ENCODE data around the gene CLDN4.

CLDN4 gene

DNA sequence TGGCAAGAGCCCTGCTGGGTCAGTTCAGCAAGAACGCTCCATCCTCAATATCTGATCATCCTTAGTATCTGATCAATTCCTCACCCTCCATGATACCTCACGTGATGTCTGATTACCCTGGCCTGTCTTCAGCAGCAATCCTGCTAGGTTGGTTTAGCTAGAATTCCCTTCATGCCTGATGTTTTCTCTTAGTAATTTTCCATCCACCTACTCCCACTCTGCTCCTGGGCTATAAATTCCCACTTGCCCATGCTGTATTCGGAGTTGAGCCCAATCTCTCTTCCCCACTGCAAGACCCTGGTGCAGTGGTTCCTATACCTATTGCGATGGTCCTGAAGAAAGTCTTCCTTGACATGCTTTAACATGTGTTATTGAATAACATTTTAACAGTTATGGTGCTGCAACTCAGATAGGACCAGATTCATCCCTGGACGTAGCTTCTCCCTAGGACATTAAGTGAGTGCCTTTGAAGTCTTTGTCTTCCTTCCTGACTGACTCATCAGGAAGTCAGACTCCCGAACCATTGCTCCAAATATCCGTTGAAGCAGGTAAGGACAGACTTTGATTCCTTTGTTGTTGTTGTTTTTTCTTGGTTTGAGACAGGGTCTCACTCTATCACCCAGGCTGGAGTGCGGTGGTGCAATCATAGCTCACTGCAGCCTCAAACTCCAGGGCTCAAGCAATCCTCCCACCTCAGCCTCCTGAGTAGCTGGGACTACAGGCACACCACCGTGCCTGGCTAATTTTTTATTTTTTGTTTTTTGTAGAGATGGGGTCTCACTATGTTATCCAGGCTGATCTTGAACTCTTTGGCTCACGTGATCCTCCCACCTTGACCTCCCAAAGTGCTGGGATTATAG, 31.3 kb upstream of the CLDN4 start:
- Histone ChIP-seq H4K8ac (ENCODE audit: low read depth, low read length) (no peak overlapping the region), H2AK5ac (ENCODE audit: low read depth, low read length) (no peak overlapping the region), H3K9me3 (replicated peaks in 1 of 2; ENCODE audit: control insufficient read depth in 2 of 2, insufficient read depth in 1 of 2, low read depth in 1 of 2, low read length in 2 of 2) (no peaks in the 10 kb centered on the region), H3K14ac (ENCODE audit: low read length) (no peak overlapping the region), H3K4ac (ENCODE audit: low read length) (no peak overlapping the region), H2BK12ac (ENCODE audit: low read length) (no peak overlapping the region), H2BK15ac (ENCODE audit: low read length) (no peak overlapping the region), H3K4me3 (ENCODE audit: low read length in 2 of 2) (no peak overlapping the region), H3K27me3 (ENCODE audit: control insufficient read depth in 3 of 3, insufficient read depth in 3 of 3, low read depth in 1 of 3, low read length in 3 of 3) (no peaks in the 10 kb centered on the region), H2BK5ac (ENCODE audit: low read length) (no peak overlapping the region), H3K9ac (ENCODE audit: low read depth, low read length, poor library complexity) (no peak overlapping the region), H3K4me1 (ENCODE audit: control insufficient read depth in 2 of 2, insufficient read depth in 1 of 2, low read depth in 1 of 2, low read length in 2 of 2) (no peaks in the 10 kb centered on the region), H3K36me3 (replicated peaks in 1 of 2; ENCODE audit: control insufficient read depth in 2 of 2, insufficient read depth in 2 of 2, low read length in 2 of 2) (no peaks in the 10 kb centered on the region), H4K91ac (ENCODE audit: low read depth, low read length, poor library complexity) (no peak overlapping the region), H3K79me1 (ENCODE audit: low read depth, low read length) (no peaks in the 10 kb centered on the region), H2BK120ac (ENCODE audit: low read depth, low read length) (no peak overlapping the region), H3K4me2 (ENCODE audit: insufficient read depth, low read length, poor library complexity, severe bottlenecking) (no peak overlapping the region), H3K23ac (ENCODE audit: low read depth, low read length, poor library complexity) (no peak overlapping the region), H3K27ac (replicated peaks; ENCODE audit: low read length) (no peak overlapping the region), H2AFZ (ENCODE audit: low read length) (no peak overlapping the region), H3K18ac (ENCODE audit: low read length) (no peak overlapping the region)
- no peak for DNase-seq (ENCODE audit: low spot score)
- WGBS, 2 donors (ENCODE audit: extremely low coverage in 2 of 2, insufficient read length in 2 of 2, insufficient replicate concordance in 1 of 2), result no CpG with 5 or more reads among the region's 10 CpGs

DNA sequence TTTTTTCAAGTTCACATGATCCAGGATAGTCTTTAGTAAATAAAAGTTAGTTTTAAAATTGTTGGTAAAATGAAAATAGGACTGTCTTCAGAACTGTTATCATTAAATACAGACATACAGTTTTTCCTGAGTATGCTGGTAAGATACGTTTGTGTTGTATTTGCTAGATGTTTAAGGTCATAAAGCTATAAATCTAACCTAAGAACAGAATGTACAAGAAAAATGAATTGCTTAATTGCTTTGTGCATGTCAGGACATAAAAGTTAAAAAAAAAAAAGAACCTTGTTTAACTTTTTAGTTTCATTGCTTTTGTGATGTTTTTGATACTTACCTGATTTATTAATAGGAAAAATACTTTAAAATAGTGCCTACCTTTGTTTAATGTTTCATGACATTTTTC, 29.2 kb upstream of the CLDN4 start:
- no peak overlapping the region for H2BK15ac ChIP-seq (ENCODE audit: low read length)
- no peak overlapping the region for H2BK120ac ChIP-seq (ENCODE audit: low read depth, low read length)
- H2BK12ac ChIP-seq (ENCODE audit: low read length), result no peak overlapping the region
- H3K4me2 ChIP-seq (ENCODE audit: insufficient read depth, low read length, poor library complexity, severe bottlenecking), result no peak overlapping the region
- H2AK5ac ChIP-seq (ENCODE audit: low read depth, low read length), result no peak overlapping the region
- WGBS, 2 donors (ENCODE audit: extremely low coverage in 2 of 2, insufficient read length in 2 of 2, insufficient replicate concordance in 1 of 2), result no CpG with 5 or more reads among the region's 1 CpG
- no peak overlapping the region for H3K9ac ChIP-seq (ENCODE audit: low read depth, low read length, poor library complexity)
- no peak overlapping the region for H3K18ac ChIP-seq (ENCODE audit: low read length)
- H4K91ac ChIP-seq (ENCODE audit: low read depth, low read length, poor library complexity), result no peak overlapping the region
- DNase-seq (ENCODE audit: low spot score), result no peak
- H3K4ac ChIP-seq (ENCODE audit: low read length), result no peak overlapping the region
- H3K27me3 ChIP-seq (ENCODE audit: control insufficient read depth in 3 of 3, insufficient read depth in 3 of 3, low read depth in 1 of 3, low read length in 3 of 3), result no peaks in the 10 kb centered on the region
- no peak overlapping the region for H4K8ac ChIP-seq (ENCODE audit: low read depth, low read length)
- no peak overlapping the region for H3K14ac ChIP-seq (ENCODE audit: low read length)
- no peaks in the 10 kb centered on the region for H3K36me3 ChIP-seq (replicated peaks in 1 of 2; ENCODE audit: control insufficient read depth in 2 of 2, insufficient read depth in 2 of 2, low read length in 2 of 2)
- no peak overlapping the region for H2AFZ ChIP-seq (ENCODE audit: low read length)
- no peak overlapping the region for H3K23ac ChIP-seq (ENCODE audit: low read depth, low read length, poor library complexity)
- H3K27ac ChIP-seq (replicated peaks; ENCODE audit: low read length), result no peak overlapping the region
- H2BK5ac ChIP-seq (ENCODE audit: low read length), result no peak overlapping the region
- no peaks in the 10 kb centered on the region for H3K79me1 ChIP-seq (ENCODE audit: low read depth, low read length)
- H3K4me3 ChIP-seq (ENCODE audit: low read length in 2 of 2), result no peak overlapping the region
- no peaks in the 10 kb centered on the region for H3K9me3 ChIP-seq (replicated peaks in 1 of 2; ENCODE audit: control insufficient read depth in 2 of 2, insufficient read depth in 1 of 2, low read depth in 1 of 2, low read length in 2 of 2)
- no peaks in the 10 kb centered on the region for H3K4me1 ChIP-seq (ENCODE audit: control insufficient read depth in 2 of 2, insufficient read depth in 1 of 2, low read depth in 1 of 2, low read length in 2 of 2)

DNA sequence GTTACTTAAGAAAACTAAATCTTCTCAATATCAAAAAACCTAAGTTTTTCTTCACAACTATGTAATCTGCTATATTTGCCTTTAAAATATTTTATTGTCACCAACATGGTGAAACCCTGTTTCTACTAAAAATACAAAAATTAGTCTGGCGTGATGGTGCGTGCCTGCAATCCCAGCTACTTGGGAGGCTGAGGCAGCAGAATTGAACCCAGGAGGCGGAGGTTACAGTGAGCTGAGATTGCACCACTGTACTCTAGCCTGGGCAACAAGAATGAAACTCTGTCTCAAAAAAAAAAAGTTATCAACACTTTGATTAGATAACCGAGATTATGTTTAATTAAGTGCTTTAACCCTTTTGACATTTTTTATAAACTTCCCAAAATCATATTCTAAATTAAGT, 28.3 kb upstream of the CLDN4 start:
- Histone ChIP-seq H3K79me1 (ENCODE audit: low read depth, low read length) (no peaks in the 10 kb centered on the region), H3K9me3 (replicated peaks in 1 of 2; ENCODE audit: control insufficient read depth in 2 of 2, insufficient read depth in 1 of 2, low read depth in 1 of 2, low read length in 2 of 2) (no peaks in the 10 kb centered on the region), H2AFZ (ENCODE audit: low read length) (no peak overlapping the region), H3K4ac (ENCODE audit: low read length) (no peak overlapping the region), H3K14ac (ENCODE audit: low read length) (no peak overlapping the region), H3K4me1 (ENCODE audit: control insufficient read depth in 2 of 2, insufficient read depth in 1 of 2, low read depth in 1 of 2, low read length in 2 of 2) (no peaks in the 10 kb centered on the region), H4K8ac (ENCODE audit: low read depth, low read length) (no peak overlapping the region), H3K4me3 (ENCODE audit: low read length in 2 of 2) (no peak overlapping the region), H2BK5ac (ENCODE audit: low read length) (no peak overlapping the region), H2BK120ac (ENCODE audit: low read depth, low read length) (no peak overlapping the region), H3K9ac (ENCODE audit: low read depth, low read length, poor library complexity) (no peak overlapping the region), H2AK5ac (ENCODE audit: low read depth, low read length) (no peak overlapping the region), H4K91ac (ENCODE audit: low read depth, low read length, poor library complexity) (no peak overlapping the region), H2BK12ac (ENCODE audit: low read length) (no peak overlapping the region), H3K18ac (ENCODE audit: low read length) (no peak overlapping the region), H3K23ac (ENCODE audit: low read depth, low read length, poor library complexity) (no peak overlapping the region), H3K36me3 (replicated peaks in 1 of 2; ENCODE audit: control insufficient read depth in 2 of 2, insufficient read depth in 2 of 2, low read length in 2 of 2) (no peaks in the 10 kb centered on the region), H2BK15ac (ENCODE audit: low read length) (no peak overlapping the region), H3K4me2 (ENCODE audit: insufficient read depth, low read length, poor library complexity, severe bottlenecking) (no peak overlapping the region), H3K27me3 (ENCODE audit: control insufficient read depth in 3 of 3, insufficient read depth in 3 of 3, low read depth in 1 of 3, low read length in 3 of 3) (no peaks in the 10 kb centered on the region), H3K27ac (replicated peaks; ENCODE audit: low read length) (no peak overlapping the region)
- no CpG with 5 or more reads among the region's 4 CpGs for WGBS, 2 donors (ENCODE audit: extremely low coverage in 2 of 2, insufficient read length in 2 of 2, insufficient replicate concordance in 1 of 2)
- no peak for DNase-seq (ENCODE audit: low spot score)

DNA sequence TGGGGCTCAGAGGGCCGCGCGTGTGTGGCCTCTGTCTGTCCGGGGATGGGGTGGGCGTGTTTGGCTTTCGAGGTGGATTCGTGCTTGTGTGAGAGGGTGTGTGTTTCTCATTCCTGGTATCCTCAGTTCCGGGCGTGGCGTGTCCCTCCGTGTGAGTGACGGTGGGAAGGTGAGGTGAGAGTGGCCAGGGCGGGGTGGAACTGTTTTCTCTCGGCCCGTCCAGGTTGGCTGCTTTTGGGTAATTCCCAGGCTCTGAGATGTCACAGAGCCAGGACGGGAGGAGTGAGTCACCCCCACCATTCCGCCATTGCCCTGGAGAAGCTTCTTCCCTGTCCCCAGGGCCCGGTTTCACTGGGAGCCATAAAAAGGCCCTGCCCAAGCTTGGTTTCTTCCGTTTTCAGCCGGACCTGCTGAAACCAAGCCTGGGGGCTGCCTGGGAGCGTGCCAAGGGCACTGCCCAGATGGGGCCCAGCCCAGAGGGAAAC, 21.3 kb upstream of the CLDN4 start:
- no peak overlapping the region for H3K4me3 ChIP-seq (ENCODE audit: low read length in 2 of 2)
- H3K9ac ChIP-seq (ENCODE audit: low read depth, low read length, poor library complexity), result no peak overlapping the region
- peaks cover 0 to 2% of the 10 kb centered on the region in 2 donors for H3K4me1 ChIP-seq (ENCODE audit: control insufficient read depth in 2 of 2, insufficient read depth in 1 of 2, low read depth in 1 of 2, low read length in 2 of 2)
- no peaks in the 10 kb centered on the region for H3K36me3 ChIP-seq (replicated peaks in 1 of 2; ENCODE audit: control insufficient read depth in 2 of 2, insufficient read depth in 2 of 2, low read length in 2 of 2)
- H3K18ac ChIP-seq (ENCODE audit: low read length), result peak overlapping the region; percentile 33
- H3K27me3 ChIP-seq (ENCODE audit: control insufficient read depth in 3 of 3, insufficient read depth in 3 of 3, low read depth in 1 of 3, low read length in 3 of 3), result no peaks in the 10 kb centered on the region
- peak overlapping the region; percentile 56 for H4K91ac ChIP-seq (ENCODE audit: low read depth, low read length, poor library complexity)
- H2AK5ac ChIP-seq (ENCODE audit: low read depth, low read length), result peak overlapping the region; percentile 48
- peak overlapping the region; percentile 3 for H2BK15ac ChIP-seq (ENCODE audit: low read length)
- WGBS, 2 donors (ENCODE audit: extremely low coverage in 2 of 2, insufficient read length in 2 of 2, insufficient replicate concordance in 1 of 2), result no CpG with 5 or more reads among the region's 21 CpGs
- no peak for DNase-seq (ENCODE audit: low spot score)
- no peak overlapping the region for H3K27ac ChIP-seq (replicated peaks; ENCODE audit: low read length)
- H3K4me2 ChIP-seq (ENCODE audit: insufficient read depth, low read length, poor library complexity, severe bottlenecking), result no peak overlapping the region
- no peak overlapping the region for H2BK5ac ChIP-seq (ENCODE audit: low read length)
- H2BK12ac ChIP-seq (ENCODE audit: low read length), result peak overlapping the region; percentile 88
- no peak overlapping the region for H2BK120ac ChIP-seq (ENCODE audit: low read depth, low read length)
- no peak overlapping the region for H4K8ac ChIP-seq (ENCODE audit: low read depth, low read length)
- peak overlapping the region; percentile 38 for H3K14ac ChIP-seq (ENCODE audit: low read length)
- no peak overlapping the region for H3K4ac ChIP-seq (ENCODE audit: low read length)
- no peaks in the 10 kb centered on the region for H3K9me3 ChIP-seq (replicated peaks in 1 of 2; ENCODE audit: control insufficient read depth in 2 of 2, insufficient read depth in 1 of 2, low read depth in 1 of 2, low read length in 2 of 2)
- H3K23ac ChIP-seq (ENCODE audit: low read depth, low read length, poor library complexity), result no peak overlapping the region
- H2AFZ ChIP-seq (ENCODE audit: low read length), result no peak overlapping the region
- H3K79me1 ChIP-seq (ENCODE audit: low read depth, low read length), result no peaks in the 10 kb centered on the region
